CD4-positive, alpha-beta T cell treated with Interleukin-6 at 100 ng/mL for 8 hours (primary cell): ENCODE results near the gene WDR17.
"Not testable (repeated sequence)": the region's sequence is repeated elsewhere in the genome, so short reads cannot be mapped to it uniquely, and the experiment has no call there.

Experiments
- DNase-seq: peaks from one replicate; pipeline ENCODE4 v3.0.0-alpha.2; 2020; ENCODE audit warnings: mixed read lengths, low spot score

Gene WDR17

GRCh38 chr4:176193126-176193525 is 127.5 kb downstream of the WDR17 start:
- no peak for DNase-seq

GRCh38 chr4:176193938-176194337 is 128.3 kb downstream of the WDR17 start:
- DNase-seq = no peak

- peak; percentile 91 for DNase-seq
Measured at GRCh38 chr4:176195184-176195978, 129.7 kb downstream of the WDR17 start, which contains the start of gene SPATA4. Gene SPATA4 (minus strand): TSS chr4:176195585. CDS start chr4:176195562, 23 bp downstream.

GRCh38 chr4:176198316-176198903 is 132.8 kb downstream of the WDR17 start:
- DNase-seq = no peak

GRCh38 chr4:176205299-176205698 is 139.7 kb downstream of the WDR17 start:
- DNase-seq = no peak

GRCh38 chr4:176207839-176208238 is 142.2 kb downstream of the WDR17 start:
- DNase-seq = no peak

GRCh38 chr4:176209535-176209934 is 143.9 kb downstream of the WDR17 start:
- no peak for DNase-seq

- no peak for DNase-seq
Measured at GRCh38 chr4:176210101-176210500, 144.5 kb downstream of the WDR17 start.

GRCh38 chr4:176210579-176211296 is 145.1 kb downstream of the WDR17 start:
- no peak for DNase-seq

- not testable (repeated sequence) for DNase-seq
Measured at GRCh38 chr4:176212351-176212750, 146.7 kb downstream of the WDR17 start.

- no peak for DNase-seq
Measured at GRCh38 chr4:176217510-176217909, 151.9 kb downstream of the WDR17 start.

- DNase-seq = no peak
Measured at GRCh38 chr4:176222149-176222548, 156.5 kb downstream of the WDR17 start.

- no peak for DNase-seq
Measured at GRCh38 chr4:176223561-176223960, 157.9 kb downstream of the WDR17 start.

- no peak for DNase-seq
Measured at GRCh38 chr4:176226736-176227135, 161.1 kb downstream of the WDR17 start.

GRCh38 chr4:176229645-176230044 is 164.0 kb downstream of the WDR17 start:
- no peak for DNase-seq
